Measurements from ENCODE around the gene MAPK7.
A peak's percentile ranks its signal among the peaks of the same experiment; 100 is the strongest.

Gene MAPK7

GRCh38 chr17:19381361-19381740 is 3.1 kb downstream of the MAPK7 start:
- no peak for DNase-seq (ENCODE audit: low read depth)

GRCh38 chr17:19381741-19382444 is 3.6 kb downstream of the MAPK7 start:
- no peak for DNase-seq (ENCODE audit: low read depth)

- no peak for DNase-seq (ENCODE audit: low read depth)
These were observed 4.5 kb downstream of the MAPK7 start for GRCh38 chr17:19382531-19383444.

GRCh38 chr17:19383681-19384470 is 5.6 kb downstream of the MAPK7 start:
- no peak for DNase-seq (ENCODE audit: low read depth)

- peak; percentile 80 for DNase-seq (ENCODE audit: low read depth)
These were observed 6.6 kb downstream of the MAPK7 start for GRCh38 chr17:19384723-19385391.

- DNase-seq (ENCODE audit: low read depth), result no peak
These were observed 7.3 kb downstream of the MAPK7 start for GRCh38 chr17:19385521-19385983.

- DNase-seq (ENCODE audit: low read depth), result peak; percentile 94
These were observed 8.0 kb downstream of the MAPK7 start for GRCh38 chr17:19386051-19386929.

- DNase-seq (ENCODE audit: low read depth), result peak; percentile 73
These were observed 8.9 kb downstream of the MAPK7 start, which contains the start of gene MFAP4 for GRCh38 chr17:19386974-19387920. MFAP4 (minus strand) TSS chr17:19387190; CDS start chr17:19387155, 35 bp downstream.

- peak; percentile 77 for DNase-seq (ENCODE audit: low read depth)
These were observed 9.7 kb downstream of the MAPK7 start for GRCh38 chr17:19387921-19388521.

- peak; percentile 65 for DNase-seq (ENCODE audit: low read depth)
These were observed 10.8 kb downstream of the MAPK7 start for GRCh38 chr17:19388791-19389785.

GRCh38 chr17:19390951-19391350 is 12.7 kb downstream of the MAPK7 start:
- no peak for DNase-seq (ENCODE audit: low read depth)

GRCh38 chr17:19391432-19391831 is 13.1 kb downstream of the MAPK7 start:
- no peak for DNase-seq (ENCODE audit: low read depth)

- no peak for DNase-seq (ENCODE audit: low read depth)
These were observed 14.0 kb downstream of the MAPK7 start for GRCh38 chr17:19392303-19392702.

GRCh38 chr17:19397556-19398041 is 19.3 kb downstream of the MAPK7 start:
- DNase-seq (ENCODE audit: low read depth), result no peak

GRCh38 chr17:19398301-19399181 is 20.2 kb downstream of the MAPK7 start:
- peak; percentile 67 for DNase-seq (ENCODE audit: low read depth)

- DNase-seq (ENCODE audit: low read depth), result no peak
These were observed 21.6 kb downstream of the MAPK7 start for GRCh38 chr17:19399750-19400450.
